Gastrocnemius medialis (tissue), 4 donors: Measurements from ENCODE around the gene MRGPRX3. TPM values are rescaled to one million over a fixed set of nuclear protein-coding genes. Genes with fewer than 3 reads are reported as not detected.

Experiments
- ATAC-seq, 2 donors: fragments of 150-250 bp; one replicate each; pipeline ENCODE4 v1.9.1; 2016
- DNase-seq, 2 donors: peaks; one replicate each; pipeline ENCODE4 v3.0.0-alpha.2; 2019
- H3K27ac ChIP-seq, 4 donors: fragments of 200-600 bp; sonication (generic); 1 replicate in 1 of 4; 2 replicates in 3 of 4; pipeline ENCODE4 v1.5.1; 2016 to 2018; ENCODE audit warnings: mild to moderate bottlenecking in 2 of 4, moderate library complexity in 1 of 4
- H3K27me3 ChIP-seq, 3 donors: fragments of 200-600 bp; sonication (generic) in 2 of 3; 1 replicate in 1 of 3; 2 replicates in 2 of 3; pipeline versions ENCODE4 v1.5.1 to v1.6.0; 2016 to 2019; ENCODE audit warnings: mild to moderate bottlenecking in 1 of 3, moderate library complexity in 1 of 3
- H3K36me3 ChIP-seq, 2 donors: fragments of 200-600 bp; sonication (generic) in 1 of 2; one replicate each; pipeline ENCODE4 v1.5.1; 2017 to 2018
- H3K4me1 ChIP-seq, 2 donors: fragments of 200-600 bp; sonication (generic) in 1 of 2; one replicate each; pipeline ENCODE4 v1.5.1; 2016 to 2017; ENCODE audit warnings: mild to moderate bottlenecking in 2 of 2
- H3K4me3 ChIP-seq, 4 donors: fragments of 200-600 bp; sonication (generic) in 3 of 4; 1 replicate in 1 of 4; 2 replicates in 3 of 4; pipeline ENCODE4 v1.5.1; 2016 to 2019; ENCODE audit warnings: mild to moderate bottlenecking in 2 of 4
- H3K9me3 ChIP-seq, 3 donors: fragments of 200-600 bp; sonication (generic) in 2 of 3; 1 replicate in 1 of 3; 2 replicates in 2 of 3; pipeline ENCODE4 v1.5.1; 2016 to 2019
- CTCF ChIP-seq, 5 experiments: fragments of 450-650 bp in 3 of 5; fragments of 200-600 bp in 2 of 5; sonication (generic) in 2 of 5; IDR thresholded peaks in 4 of 5; conservative IDR thresholded peaks in 1 of 5; 1 replicate in 4 of 5; 2 replicates in 1 of 5; pipeline ENCODE4 v1.5.1; 2016 to 2019; ENCODE audit warnings: antibody characterized with exemption in 5 of 5, mild to moderate bottlenecking in 3 of 5, moderate library complexity in 3 of 5
- POLR2A ChIP-seq, 2 donors: fragments of 450-650 bp; IDR thresholded peaks; one replicate each; pipeline ENCODE4 v1.6.1; 2017; ENCODE audit warnings: antibody characterized with exemption in 2 of 2, mild to moderate bottlenecking in 2 of 2, moderate library complexity in 2 of 2
- in situ Hi-C, 4 donors: fragments of 200-750 bp; cut with MboI; loops; one replicate each; pipeline versions ENCODE4 v1.15.0 to v1.8.0; 2017; ENCODE audit warnings: low sequenced_read_pairs in 4 of 4
- intact Hi-C: fragments of 100-400 bp; cut with DNase I; formaldehyde crosslinking; loops from one replicate; pipeline ENCODE4 v1.15.1; 2023; ENCODE audit warnings: low total_unique reads
- total RNA-seq, 4 donors: library from RNA; depleted of rRNA; stranded (reverse); fragments of >200 nt; gene quantifications; one replicate each; pipeline versions ENCODE4 v1.1.0 to v1.2.3, GENCODE V29; 2016

MRGPRX3 gene
- total RNA-seq, 4 donors from 2014 or later: not detected

GRCh38 chr11:18135308-18135707 lies 2.9 kb downstream of the MRGPRX3 start:
- no peaks in the 10 kb centered on the region for H3K4me1 ChIP-seq
- H3K27me3 ChIP-seq: no peaks in the 10 kb centered on the region
- no peak overlapping the region for H3K4me3 ChIP-seq
- intact Hi-C loops (no loop called here), in situ Hi-C loops (no loop called here)
- H3K9me3 ChIP-seq: no peaks in the 10 kb centered on the region
- DNase-seq (no peak), ATAC-seq (no peak)
- no peak overlapping the region for H3K27ac ChIP-seq
- H3K36me3 ChIP-seq: no peaks in the 10 kb centered on the region
- TF ChIP-seq CTCF (IDR thresholded peaks at IDR 0.05 in 4 of 5, conservative IDR thresholded peaks at IDR 0.05 in 1 of 5) (no peak), POLR2A (IDR thresholded peaks at IDR 0.05) (no peak)

DNA sequence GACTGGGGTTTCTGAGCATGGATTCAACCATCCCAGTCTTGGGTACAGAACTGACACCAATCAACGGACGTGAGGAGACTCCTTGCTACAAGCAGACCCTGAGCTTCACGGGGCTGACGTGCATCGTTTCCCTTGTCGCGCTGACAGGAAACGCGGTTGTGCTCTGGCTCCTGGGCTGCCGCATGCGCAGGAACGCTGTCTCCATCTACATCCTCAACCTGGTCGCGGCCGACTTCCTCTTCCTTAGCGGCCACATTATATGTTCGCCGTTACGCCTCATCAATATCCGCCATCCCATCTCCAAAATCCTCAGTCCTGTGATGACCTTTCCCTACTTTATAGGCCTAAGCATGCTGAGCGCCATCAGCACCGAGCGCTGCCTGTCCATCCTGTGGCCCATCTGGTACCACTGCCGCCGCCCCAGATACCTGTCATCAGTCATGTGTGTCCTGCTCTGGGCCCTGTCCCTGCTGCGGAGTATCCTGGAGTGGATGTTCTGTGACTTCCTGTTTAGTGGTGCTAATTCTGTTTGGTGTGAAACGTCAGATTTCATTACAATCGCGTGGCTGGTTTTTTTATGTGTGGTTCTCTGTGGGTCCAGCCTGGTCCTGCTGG lies 4.9 kb downstream of the MRGPRX3 start:
- TF ChIP-seq POLR2A (IDR thresholded peaks at IDR 0.05) (no peak), CTCF (IDR thresholded peaks at IDR 0.05 in 4 of 5, conservative IDR thresholded peaks at IDR 0.05 in 1 of 5) (no peak)
- intact Hi-C loops: no loop called here
- H3K4me3 ChIP-seq: no peak overlapping the region
- no peaks in the 10 kb centered on the region for H3K27me3 ChIP-seq
- ATAC-seq: no peak
- no peak overlapping the region for H3K27ac ChIP-seq
- H3K4me1 ChIP-seq: no peaks in the 10 kb centered on the region
- DNase-seq: no peak
- in situ Hi-C loops: no loop called here
- H3K36me3 ChIP-seq: no peaks in the 10 kb centered on the region
- H3K9me3 ChIP-seq: no peaks in the 10 kb centered on the region

DNA sequence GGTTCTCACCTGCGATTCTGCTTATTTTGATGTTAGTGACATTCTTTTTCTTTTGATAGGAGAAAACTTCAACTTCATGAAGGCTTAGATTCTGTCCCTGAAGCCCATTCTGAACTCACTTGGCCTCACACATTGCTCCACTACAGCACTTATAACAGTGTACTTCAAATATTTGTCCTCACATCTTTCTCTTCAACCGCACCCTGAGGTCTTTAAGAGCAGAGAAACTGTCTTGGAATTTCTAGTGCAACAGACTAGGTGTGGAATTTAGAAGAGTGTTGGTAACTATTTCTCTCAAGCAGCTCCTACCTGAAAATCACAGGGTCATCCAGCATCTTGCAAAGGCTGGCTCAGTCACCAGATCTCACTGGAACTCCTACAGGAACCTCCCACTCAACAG lies 7.8 kb downstream of the MRGPRX3 start:
- Histone ChIP-seq H3K4me3 (no peak overlapping the region), H3K27ac (no peak overlapping the region), H3K36me3 (no peaks in the 10 kb centered on the region), H3K9me3 (no peaks in the 10 kb centered on the region), H3K4me1 (no peaks in the 10 kb centered on the region), H3K27me3 (no peaks in the 10 kb centered on the region)
- TF ChIP-seq CTCF (IDR thresholded peaks at IDR 0.05 in 4 of 5, conservative IDR thresholded peaks at IDR 0.05 in 1 of 5): no peak
- no peak for TF ChIP-seq POLR2A (IDR thresholded peaks at IDR 0.05)
- no peak for ATAC-seq
- intact Hi-C loops (no loop called here), in situ Hi-C loops (no loop called here)
- no peak for DNase-seq

GRCh38 chr11:18144243-18144642 lies 11.9 kb downstream of the MRGPRX3 start:
- Histone ChIP-seq H3K4me1 (no peaks in the 10 kb centered on the region), H3K27me3 (no peaks in the 10 kb centered on the region), H3K9me3 (no peaks in the 10 kb centered on the region), H3K36me3 (no peaks in the 10 kb centered on the region), H3K4me3 (no peak overlapping the region), H3K27ac (no peak overlapping the region)
- DNase-seq (no peak), ATAC-seq (no peak)
- intact Hi-C loops (no loop called here), in situ Hi-C loops (no loop called here)
- no peak for TF ChIP-seq CTCF (IDR thresholded peaks at IDR 0.05 in 4 of 5, conservative IDR thresholded peaks at IDR 0.05 in 1 of 5)
- no peak for TF ChIP-seq POLR2A (IDR thresholded peaks at IDR 0.05)

DNA sequence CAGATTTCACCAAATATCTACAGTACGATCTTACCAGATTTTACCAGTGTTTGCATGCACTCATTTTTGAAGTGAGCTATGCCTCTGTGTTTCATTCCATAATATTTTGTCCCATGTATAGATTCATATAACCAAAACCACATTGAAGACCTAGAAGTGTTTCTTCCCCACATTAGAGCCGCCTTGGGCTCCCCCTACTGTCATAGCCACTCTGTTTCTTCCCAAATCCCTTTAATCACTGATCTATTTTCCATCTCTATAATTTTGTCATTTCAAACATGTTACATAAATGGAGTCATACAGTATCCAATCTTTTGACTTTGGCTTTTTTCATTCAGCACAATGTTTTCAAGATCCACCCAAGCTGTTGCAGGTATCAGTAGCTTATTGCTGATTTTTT lies 12.7 kb downstream of the MRGPRX3 start:
- TF ChIP-seq CTCF (IDR thresholded peaks at IDR 0.05 in 4 of 5, conservative IDR thresholded peaks at IDR 0.05 in 1 of 5) (no peak), POLR2A (IDR thresholded peaks at IDR 0.05) (no peak)
- Histone ChIP-seq H3K27me3 (no peaks in the 10 kb centered on the region), H3K27ac (no peak overlapping the region), H3K4me1 (no peaks in the 10 kb centered on the region), H3K36me3 (no peaks in the 10 kb centered on the region), H3K9me3 (no peaks in the 10 kb centered on the region), H3K4me3 (no peak overlapping the region)
- in situ Hi-C loops (no loop called here), intact Hi-C loops (no loop called here)
- DNase-seq (no peak), ATAC-seq (no peak)
